Lower leg skin (tissue), 4 donors: Measurements from ENCODE around the gene OR2AE1. TPM values are rescaled to one million over a fixed set of nuclear protein-coding genes. Genes with fewer than 3 reads are reported as not detected.

Experiments
- DNase-seq, 2 donors: peaks; one replicate each; pipeline ENCODE4 v3.0.0-alpha.2; 2019; ENCODE audit warnings: low spot score in 2 of 2
- H3K4me3 ChIP-seq: fragments of 200-600 bp; sonication (generic); 2 replicates; pipeline ENCODE4 v1.5.1; 2017; ENCODE audit warnings: mild to moderate bottlenecking, low read depth; ENCODE audit not compliant: poor library complexity, severe bottlenecking
- POLR2A ChIP-seq, 2 donors: fragments of 450-650 bp; IDR thresholded peaks; one replicate each; pipeline ENCODE4 v1.6.1; 2016 to 2017; ENCODE audit warnings: antibody characterized with exemption in 2 of 2, mild to moderate bottlenecking in 1 of 2, moderate library complexity in 1 of 2
- WGBS, 2 donors: methylation state at CpG; one replicate each; pipeline ENCODE4 v1.1.5; 2018; 5-methylcytosine and 5-hydroxymethylcytosine counted together
- intact Hi-C: fragments of 100-400 bp; cut with DNase I; formaldehyde crosslinking; loops from one replicate; pipeline ENCODE4 v1.15.0; 2023; ENCODE audit warnings: low total_unique reads
- total RNA-seq, 4 donors: library from RNA; depleted of rRNA; stranded (reverse); fragments of >200 nt; gene quantifications; one replicate each; pipeline ENCODE4 v1.1.0, GENCODE V29; 2016
- TF ChIP-seq, protein P1 (sequence below), 3 donors: fragments of 450-650 bp; IDR thresholded peaks; one replicate each; pipeline ENCODE4 v1.5.1; 2016; ENCODE audit warnings: antibody characterized with exemption in 3 of 3, mild to moderate bottlenecking in 3 of 3, moderate library complexity in 2 of 3

Gene OR2AE1
- total RNA-seq, 4 donors from 2014 or later, result 0.32 TPM; not detected in 3

- DNase-seq, result no peak
- TF ChIP-seq POLR2A (IDR thresholded peaks at IDR 0.05), result no peak
- intact Hi-C loops, result no loop called here
- H3K4me3 ChIP-seq, result no peak overlapping the region
Observed at GRCh38 chr7:99831595-99831994, 45.2 kb downstream of the OR2AE1 start.

DNA sequence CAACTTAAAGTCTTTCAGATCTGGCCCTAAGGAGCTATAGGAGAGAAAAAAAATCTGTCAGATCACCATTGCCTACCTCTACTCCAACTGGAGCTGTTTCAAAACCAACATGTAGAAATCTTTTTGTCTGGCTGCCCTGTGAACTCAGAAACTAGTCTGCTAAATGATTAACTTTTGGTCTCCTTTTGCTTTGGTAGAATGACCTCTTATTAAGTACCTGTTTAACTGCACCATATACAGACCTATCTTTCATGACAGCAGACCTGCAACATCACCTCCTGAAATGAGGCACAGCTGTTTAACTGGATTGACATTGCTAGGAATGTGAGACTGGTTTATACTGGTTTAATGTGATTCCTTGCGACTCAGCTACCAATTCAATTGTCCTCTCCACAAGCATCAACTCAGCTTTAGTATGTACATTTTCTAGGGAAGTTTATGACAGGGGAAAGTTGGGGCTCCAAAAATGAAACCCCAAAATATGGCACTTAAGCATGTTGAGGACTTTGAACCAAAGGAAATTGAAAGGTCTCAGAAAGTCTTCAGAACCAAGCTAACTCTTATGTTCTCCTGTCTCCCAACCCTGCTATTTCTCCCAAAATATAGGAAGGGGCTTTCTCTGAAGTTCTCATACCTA, 47.2 kb downstream of the OR2AE1 start:
- no peak overlapping the region for H3K4me3 ChIP-seq
- intact Hi-C loops, result no loop called here
- no peak for TF ChIP-seq POLR2A (IDR thresholded peaks at IDR 0.05)
- TF ChIP-seq, protein P1, sequence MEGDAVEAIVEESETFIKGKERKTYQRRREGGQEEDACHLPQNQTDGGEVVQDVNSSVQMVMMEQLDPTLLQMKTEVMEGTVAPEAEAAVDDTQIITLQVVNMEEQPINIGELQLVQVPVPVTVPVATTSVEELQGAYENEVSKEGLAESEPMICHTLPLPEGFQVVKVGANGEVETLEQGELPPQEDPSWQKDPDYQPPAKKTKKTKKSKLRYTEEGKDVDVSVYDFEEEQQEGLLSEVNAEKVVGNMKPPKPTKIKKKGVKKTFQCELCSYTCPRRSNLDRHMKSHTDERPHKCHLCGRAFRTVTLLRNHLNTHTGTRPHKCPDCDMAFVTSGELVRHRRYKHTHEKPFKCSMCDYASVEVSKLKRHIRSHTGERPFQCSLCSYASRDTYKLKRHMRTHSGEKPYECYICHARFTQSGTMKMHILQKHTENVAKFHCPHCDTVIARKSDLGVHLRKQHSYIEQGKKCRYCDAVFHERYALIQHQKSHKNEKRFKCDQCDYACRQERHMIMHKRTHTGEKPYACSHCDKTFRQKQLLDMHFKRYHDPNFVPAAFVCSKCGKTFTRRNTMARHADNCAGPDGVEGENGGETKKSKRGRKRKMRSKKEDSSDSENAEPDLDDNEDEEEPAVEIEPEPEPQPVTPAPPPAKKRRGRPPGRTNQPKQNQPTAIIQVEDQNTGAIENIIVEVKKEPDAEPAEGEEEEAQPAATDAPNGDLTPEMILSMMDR (IDR thresholded peaks at IDR 0.05), result no peak
- WGBS, 2 donors, result 58 to 70% methylated on average over 1 of the region's 1 CpG
- no peak for DNase-seq

DNA sequence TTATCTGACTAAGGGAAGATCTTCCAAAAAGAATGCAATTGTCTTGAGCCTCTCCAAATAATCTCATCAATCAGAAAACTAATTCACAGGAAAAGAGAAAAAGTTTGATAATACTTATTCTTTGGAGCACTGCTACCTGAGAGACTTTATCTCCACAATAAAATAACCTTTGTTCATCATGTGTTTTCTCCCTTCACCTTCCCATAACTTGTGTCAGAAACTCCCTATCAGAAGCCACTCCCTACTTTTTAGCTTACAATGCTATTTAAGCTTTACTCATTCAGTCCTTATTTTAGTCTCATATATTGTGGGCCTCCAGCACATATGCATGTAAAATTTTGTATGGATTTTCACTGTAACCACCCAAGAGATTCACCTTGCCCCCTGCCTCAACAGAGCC, 48.0 kb downstream of the OR2AE1 start:
- H3K4me3 ChIP-seq, result no peak overlapping the region
- intact Hi-C loops, result no loop called here
- no peak for TF ChIP-seq POLR2A (IDR thresholded peaks at IDR 0.05)
- TF ChIP-seq, protein P1 (IDR thresholded peaks at IDR 0.05), result no peak
- DNase-seq, result no peak

- DNase-seq, result no peak
- no peak overlapping the region for H3K4me3 ChIP-seq
- intact Hi-C loops, result no loop called here
- no peak for TF ChIP-seq POLR2A (IDR thresholded peaks at IDR 0.05)
- TF ChIP-seq, protein P1 (IDR thresholded peaks at IDR 0.05), result no peak
- 60 to 66% methylated on average over 2 of the region's 2 CpGs for WGBS, 2 donors
Observed at GRCh38 chr7:99827040-99827778, 49.6 kb downstream of the OR2AE1 start.

Other genes starting within 250 kb of the OR2AE1 start
- gene CYP3A5, start 197.0 kb downstream of the OR2AE1 start, total RNA-seq, result 100 to 1,000 TPM in 2 of 4 donors, 10 to 100 TPM in 2; 36.9 to 195 (median 79.4) TPM
- under 1 TPM in 2 of 4 donors, not detected in 2; 0.30 to 0.65 TPM for gene CYP3A7, start 141.8 kb downstream of the OR2AE1 start, total RNA-seq
- gene CYP3A4, start 92.8 kb downstream of the OR2AE1 start, total RNA-seq, result 1 to 10 TPM; 2.7 to 5.2 (median 4.3) TPM
- gene CYP3A43, start 49.0 kb downstream of the OR2AE1 start, total RNA-seq, result not detected
- 10 to 100 TPM; 48.4 to 60.0 (median 57.9) TPM for gene TRIM4, start 42.5 kb upstream of the OR2AE1 start, total RNA-seq
- 1 to 10 TPM in 3 of 4 donors, under 1 TPM in 1; 0.25 to 3.4 (median 1.5) TPM for gene GJC3, start 52.6 kb upstream of the OR2AE1 start, total RNA-seq
- gene AZGP1, start 99.0 kb upstream of the OR2AE1 start, total RNA-seq, result 1,000 to 10,000 TPM in 2 of 4 donors, 100 to 1,000 TPM in 2; 519 to 1,357 (median 824) TPM
- 10 to 100 TPM; 35.0 to 65.2 (median 50.4) TPM for gene ZKSCAN1, start 138.6 kb upstream of the OR2AE1 start, total RNA-seq
- gene ZSCAN21, start 172.7 kb upstream of the OR2AE1 start, total RNA-seq, result 10 to 100 TPM; 13.2 to 25.5 (median 21.4) TPM
- gene ZNF3, start 204.7 kb upstream of the OR2AE1 start, total RNA-seq, result 10 to 100 TPM; 16.4 to 25.9 (median 20.8) TPM
- 10 to 100 TPM; 22.3 to 42.7 (median 30.0) TPM for gene COPS6, start 211.9 kb upstream of the OR2AE1 start, total RNA-seq
- 10 to 100 TPM; 41.5 to 52.2 (median 50.4) TPM for gene MCM7, start 224.4 kb upstream of the OR2AE1 start, total RNA-seq
- 10 to 100 TPM; 18.6 to 24.6 (median 21.0) TPM for gene AP4M1, start 224.6 kb upstream of the OR2AE1 start, total RNA-seq
- 10 to 100 TPM; 37.1 to 74.3 (median 42.1) TPM for gene TAF6, start 242.3 kb upstream of the OR2AE1 start, total RNA-seq
- gene CNPY4, start 242.6 kb upstream of the OR2AE1 start, total RNA-seq, result 1 to 10 TPM; 3.8 to 8.4 (median 6.5) TPM
- 1 to 10 TPM; 1.6 to 8.7 (median 6.0) TPM for gene MBLAC1, start 249.9 kb upstream of the OR2AE1 start, total RNA-seq